Stimulated activated CD4-positive, alpha-beta T cell treated with anti-CD3 and anti-CD28 coated beads, Interleukin-2, amount 100 ng/mL, for 24 hours (primary cell): ENCODE results near the gene SLC8A2.
A peak's percentile ranks its signal among the peaks of the same experiment; 100 is the strongest.
"Not testable (repeated sequence)": the region's sequence is repeated elsewhere in the genome, so short reads cannot be mapped to it uniquely, and the experiment has no call there.

ENCODE experiments used
- DNase-seq, 2 donors: peaks; one replicate each; pipeline ENCODE4 v3.0.0-alpha.2; 2020

SLC8A2 gene

DNA sequence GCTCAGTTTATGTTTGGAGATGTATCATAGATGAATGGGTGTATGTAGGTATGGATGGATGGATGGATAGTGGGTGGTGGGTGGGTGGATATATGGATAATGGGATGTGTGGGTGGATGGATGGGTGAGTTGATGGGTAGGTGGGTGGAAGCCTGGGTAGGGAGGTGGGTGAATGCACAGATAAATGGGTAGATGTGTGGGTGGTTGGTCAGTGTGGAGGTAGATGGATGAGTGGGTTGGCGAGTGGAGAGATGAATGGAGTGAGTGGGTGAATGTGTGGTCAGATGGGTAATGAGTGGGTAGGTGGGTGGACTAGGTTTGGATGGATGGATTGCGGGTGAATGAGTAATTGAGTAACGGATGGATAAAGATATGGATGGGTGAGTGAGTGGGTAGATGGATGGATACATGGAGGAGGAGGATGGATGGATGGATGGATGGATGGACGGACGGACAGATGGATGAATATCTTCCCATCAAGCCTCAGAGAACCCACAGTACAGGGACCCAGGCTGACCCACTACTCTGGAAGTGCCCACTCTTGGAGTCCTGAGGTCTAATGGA, 65.8 kb downstream of the SLC8A2 start:
- DNase-seq = no peak

DNA sequence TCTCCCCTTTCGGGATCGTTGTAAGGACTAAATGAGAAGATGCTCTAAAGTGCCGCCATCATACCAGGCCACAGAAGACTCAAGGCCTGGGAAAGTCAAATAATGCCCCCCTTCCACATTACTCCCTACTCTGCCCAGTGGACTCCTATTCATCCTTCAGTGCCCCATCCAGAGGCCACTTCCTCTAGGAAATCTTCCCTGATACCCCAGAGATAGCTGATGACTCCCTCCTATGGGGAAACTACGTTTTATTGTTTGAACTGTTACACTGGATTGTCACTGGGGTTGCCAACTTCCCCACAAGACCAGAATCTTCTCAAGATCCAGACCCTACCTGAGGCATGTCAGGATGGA, 66.5 kb downstream of the SLC8A2 start:
- DNase-seq = no peak

DNA sequence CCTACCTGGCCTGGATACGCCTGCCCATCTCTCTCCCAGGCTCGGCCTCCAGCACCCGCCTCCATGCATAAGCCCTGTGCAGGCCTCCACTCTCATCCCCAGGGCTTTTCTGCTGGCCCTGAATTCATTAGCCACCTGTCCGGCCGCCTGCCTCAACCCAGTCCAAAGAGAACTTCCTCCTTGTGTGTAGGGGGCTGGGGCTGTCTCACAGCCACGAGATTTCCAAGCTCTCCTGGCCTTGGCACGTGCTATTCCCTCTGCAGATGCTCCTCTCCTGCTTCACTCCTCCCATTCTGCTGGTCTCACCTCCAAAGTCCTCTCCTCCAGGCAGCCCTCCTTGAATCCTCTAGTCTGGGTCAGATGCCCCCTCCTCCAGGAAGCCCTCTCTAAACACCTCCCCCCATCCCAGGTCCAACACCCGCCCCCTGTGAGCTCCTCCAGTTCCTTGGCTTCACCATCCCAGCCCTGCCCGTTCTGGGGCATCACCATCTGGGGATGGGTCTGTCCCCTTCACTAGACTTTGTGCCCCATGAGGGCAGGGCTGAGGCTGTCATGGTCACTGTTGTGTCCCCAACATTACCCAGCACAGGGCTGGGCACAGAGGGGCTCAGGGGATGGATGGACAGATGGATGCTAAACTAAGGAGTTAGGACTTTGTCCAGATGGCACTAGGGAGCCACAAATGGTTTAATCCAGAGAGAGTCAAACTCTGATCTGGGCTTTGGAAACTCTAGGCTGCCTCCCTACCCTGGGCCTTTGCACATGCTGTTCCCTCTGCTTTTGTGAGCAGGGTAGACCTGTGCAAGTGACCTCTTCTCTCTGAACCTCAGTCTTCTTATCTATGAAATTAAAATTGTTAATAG, 67.1 kb downstream of the SLC8A2 start:
- DNase-seq = no peak

DNA sequence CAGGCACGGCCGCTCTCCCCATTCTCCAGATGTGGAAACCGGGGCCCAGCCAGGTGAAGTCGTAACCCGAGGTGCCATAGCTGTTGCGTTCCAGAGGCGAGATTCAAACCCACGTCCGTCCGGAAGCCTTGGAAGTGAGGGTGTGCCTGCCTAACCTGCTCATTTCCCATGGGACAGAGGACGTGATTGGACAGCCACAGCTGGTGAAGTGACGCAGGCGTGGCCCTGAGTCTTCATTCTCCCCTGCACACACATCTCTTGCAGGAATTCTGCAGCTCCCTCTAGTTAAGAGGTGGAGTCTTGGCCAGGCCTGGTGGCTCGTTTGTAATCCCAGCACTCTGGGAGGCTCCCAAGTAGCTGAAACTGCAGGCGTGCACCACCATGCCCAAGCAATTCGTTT, 69.2 kb downstream of the SLC8A2 start:
- DNase-seq = no peak

DNA sequence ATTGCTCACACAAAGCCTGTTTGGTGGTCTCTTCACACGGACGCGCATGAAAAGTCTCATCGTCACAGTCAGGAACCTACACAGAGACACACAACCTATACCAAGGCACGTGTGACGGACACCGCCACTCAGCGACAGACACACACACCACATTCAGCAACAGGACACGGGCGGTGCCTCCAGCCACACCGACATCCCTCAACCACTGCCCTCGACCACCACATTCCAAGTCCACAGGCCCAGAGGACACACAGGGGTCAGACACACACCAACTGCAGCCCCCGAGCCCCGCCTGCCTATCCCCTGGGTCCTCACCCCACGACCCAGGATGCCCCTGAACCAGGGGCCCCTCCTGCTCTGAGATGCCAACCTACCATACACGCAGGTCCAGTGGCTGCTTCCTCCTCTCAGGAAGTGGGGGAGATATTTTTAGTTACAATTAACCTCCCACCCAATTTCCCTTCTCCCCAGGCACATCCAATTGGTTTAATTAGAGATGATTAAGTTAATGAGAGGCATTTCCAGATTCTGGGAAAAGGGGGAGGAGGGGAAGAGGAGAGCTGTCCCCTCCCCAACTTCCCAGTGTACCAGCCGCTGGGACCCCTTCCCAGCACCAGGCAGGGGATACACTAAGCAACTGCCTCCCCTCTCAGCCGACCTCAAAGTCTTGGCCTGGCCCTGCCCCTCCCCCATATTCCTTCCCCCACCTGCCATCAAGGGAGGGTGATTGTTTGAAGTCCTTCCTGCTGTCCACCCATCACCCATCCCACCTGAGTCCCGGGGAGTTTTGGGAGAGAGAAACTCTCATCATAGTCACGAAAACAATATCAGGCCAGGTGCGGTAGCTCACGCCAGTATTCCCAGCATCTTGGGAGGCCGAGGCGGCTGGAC, 72.7 kb downstream of the SLC8A2 start:
- no peak for DNase-seq

DNA sequence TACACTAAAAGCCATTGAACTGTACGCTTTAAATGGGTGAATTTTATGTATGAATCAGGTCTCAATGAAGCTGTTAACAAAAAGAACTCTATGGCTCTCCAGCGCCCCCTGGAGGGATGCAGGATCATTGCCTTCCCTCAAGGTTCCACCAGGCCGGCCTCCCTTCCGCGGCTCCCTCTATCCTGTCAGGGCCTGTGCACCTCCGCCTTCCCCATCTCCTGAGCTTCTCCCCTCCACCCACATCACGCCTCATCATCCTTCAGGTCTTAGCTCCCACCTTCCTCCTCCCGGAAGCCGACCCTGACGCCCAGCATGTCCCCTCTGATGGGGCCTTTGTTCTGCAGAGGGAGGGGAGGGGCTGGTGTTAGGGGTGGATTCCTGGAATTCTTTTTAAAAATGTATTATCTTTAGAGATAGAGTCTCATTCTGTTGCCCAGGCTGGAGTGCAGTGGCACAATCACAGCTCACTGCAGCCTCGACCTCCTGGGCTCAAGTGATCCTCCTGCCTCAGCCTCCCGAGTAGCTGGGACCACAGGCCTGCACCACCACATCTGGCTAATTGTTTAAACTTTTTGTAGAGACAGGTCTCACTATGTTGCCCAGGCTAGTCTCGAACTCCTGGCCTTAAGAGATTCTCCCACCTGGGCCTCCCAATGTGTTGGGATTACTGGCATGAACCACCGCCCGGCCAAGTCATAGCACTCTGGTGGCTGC, 80.0 kb downstream of the SLC8A2 start:
- peak; percentile 89 to 92 for DNase-seq

DNA sequence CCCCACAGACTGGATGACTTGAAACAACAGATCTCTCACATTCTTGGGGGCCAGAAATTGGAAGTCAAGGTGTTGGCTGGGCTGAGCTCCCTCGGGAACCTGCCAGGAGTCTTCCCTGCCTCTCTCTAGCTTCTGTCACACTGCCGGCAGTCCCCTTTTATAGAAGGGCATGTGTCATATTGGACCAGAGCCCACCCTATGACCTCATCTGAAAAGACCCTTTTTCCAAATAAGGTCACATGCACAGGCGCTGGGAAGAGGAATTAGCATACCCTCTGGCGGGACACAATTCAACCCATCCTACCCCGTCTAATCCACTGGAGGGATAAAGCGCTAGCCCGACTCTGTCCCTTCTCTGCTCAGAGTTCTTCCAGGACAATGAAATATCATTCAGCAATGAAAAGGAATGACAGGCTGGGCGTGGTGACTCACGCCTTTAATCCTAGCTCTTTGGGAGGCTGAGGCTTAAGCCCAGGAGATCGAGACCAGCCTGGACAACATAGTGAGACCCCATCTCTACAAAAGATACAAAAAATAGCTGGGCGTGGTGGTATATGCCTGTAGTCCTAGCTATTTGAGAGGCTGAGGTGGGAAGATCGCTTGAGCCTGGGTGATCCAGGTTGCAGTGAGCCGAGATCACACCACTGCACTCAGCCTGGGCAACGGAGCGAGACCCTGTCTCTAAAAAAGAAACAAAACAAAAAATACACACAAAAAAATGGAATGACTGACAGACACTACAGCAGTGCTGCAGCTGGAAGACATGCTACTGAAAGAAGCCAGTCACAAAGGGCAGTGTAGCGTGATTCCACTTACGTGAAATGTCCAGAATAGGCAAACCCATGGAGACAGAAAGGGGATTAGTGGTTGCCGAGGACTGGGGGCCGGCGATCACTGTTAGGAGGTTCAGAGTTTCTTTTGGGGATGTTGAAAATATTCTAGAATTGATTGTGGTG, 80.9 kb downstream of the SLC8A2 start:
- no peak for DNase-seq

DNA sequence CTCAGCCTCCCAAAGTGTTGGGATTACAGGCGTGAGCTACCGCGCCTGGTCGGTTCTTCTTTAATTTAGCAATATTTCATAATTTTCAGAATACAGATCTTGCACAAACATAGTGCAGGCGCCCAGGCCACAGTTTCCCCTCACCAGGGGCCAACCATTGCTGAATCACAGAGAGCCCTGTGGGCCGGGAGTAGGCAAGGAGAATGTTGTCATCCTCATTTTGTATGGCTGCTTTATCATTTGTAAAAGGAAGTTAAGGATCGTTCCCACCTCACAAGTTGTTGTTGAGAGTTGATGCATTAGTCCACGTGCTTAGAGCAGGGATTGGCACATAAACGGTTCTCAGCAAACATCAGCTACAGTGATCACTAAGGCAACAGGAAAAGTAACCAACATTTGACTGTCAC, 82.5 kb downstream of the SLC8A2 start:
- no peak for DNase-seq

DNA sequence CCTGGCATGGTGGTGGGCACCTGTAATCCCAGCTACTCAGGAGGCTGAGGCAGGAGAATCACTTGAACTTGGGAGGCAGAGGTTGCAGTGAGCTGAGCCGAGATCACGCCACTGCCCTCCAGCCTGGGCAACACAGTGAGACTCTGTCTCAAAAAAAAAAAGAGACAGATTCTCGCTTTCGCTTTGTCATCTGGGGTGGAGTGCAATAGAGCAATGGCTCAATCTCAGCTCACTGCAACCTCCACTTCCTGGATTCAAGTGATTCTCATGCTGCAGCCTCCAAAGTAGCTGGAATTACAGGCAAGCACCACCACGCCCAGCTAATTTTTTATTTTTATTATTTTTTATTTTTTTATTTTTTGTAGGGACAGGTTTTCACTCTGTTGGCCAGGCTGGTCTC, 83.0 kb downstream of the SLC8A2 start:
- DNase-seq = not testable (repeated sequence)

DNA sequence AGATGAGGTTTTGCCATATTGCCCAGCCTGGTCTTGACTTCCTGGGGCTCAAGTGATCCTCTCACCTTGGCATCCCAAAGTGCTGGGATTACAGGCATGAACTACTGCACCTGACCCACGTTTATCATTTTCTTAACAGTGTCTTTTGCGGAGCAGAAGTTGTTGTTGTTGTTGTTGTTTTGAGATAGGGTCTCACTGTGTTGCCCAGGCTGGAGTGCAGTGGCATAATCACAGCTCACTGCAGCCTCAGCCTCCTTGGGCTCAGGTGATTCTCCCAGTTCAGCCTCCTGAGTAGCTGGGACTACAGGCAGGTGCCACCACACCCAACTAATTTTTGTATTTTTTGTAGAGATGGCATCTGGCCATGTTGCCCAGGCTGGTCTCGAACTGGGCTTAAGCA, 84.1 kb downstream of the SLC8A2 start:
- not testable (repeated sequence) for DNase-seq

DNA sequence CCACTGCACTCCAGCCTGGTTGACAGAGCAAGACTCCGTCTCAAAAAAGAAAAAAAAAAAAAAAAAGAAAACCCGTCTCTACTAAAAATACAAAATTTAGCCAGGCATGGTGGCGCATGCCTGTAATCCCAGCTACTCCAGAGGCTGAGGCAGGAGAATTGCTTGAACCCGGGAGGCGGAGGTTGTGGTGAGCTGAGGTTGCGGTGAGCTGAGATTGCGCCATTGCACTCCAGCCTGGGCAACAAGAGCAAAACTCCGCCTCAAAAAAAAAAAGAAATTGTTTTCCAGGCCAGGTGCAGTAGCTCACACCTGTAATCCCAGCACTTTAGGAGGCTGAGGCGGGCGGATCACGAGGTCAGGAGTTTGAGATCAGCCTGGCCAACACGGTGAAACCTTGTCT, 85.1 kb downstream of the SLC8A2 start:
- DNase-seq = not testable (repeated sequence)

DNA sequence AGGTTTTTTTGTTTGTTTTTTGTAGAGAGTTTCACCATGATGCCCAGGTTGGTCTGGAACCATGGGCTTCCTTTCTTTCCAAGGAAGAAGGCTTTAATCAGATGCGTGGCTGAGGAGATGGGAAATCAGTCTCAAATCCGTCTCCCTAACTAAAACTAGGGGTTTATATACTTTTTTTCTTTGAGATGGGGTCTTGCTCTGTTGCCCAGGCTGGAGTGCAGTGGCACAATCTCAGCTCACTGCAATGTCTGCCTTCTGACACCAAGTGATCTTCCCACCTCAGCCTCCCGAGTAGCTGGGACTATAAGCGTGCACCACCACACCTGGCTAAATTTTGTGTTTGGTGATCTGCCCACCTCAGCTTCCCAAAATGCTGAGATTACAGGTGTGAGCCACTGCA, 87.2 kb downstream of the SLC8A2 start:
- not testable (repeated sequence) for DNase-seq

DNA sequence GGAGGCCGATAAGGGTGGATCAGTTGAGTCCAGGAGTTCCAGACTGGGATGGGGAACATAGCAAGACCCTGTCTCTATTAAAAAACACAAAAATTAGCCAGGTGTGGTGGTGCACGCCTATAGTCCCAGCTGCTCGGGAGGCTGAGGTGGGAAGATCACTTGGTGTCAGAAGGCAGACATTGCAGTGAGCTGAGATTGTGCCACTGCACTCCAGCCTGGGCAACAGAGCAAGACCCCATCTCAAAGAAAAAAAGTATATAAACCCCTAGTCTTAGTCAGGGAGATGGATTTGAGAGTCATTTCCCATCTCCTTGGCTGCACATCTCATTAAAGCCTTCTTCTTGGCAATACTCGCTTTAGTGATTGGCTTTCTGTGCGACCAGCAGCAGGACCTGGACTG, 87.8 kb downstream of the SLC8A2 start:
- not testable (repeated sequence) for DNase-seq

DNA sequence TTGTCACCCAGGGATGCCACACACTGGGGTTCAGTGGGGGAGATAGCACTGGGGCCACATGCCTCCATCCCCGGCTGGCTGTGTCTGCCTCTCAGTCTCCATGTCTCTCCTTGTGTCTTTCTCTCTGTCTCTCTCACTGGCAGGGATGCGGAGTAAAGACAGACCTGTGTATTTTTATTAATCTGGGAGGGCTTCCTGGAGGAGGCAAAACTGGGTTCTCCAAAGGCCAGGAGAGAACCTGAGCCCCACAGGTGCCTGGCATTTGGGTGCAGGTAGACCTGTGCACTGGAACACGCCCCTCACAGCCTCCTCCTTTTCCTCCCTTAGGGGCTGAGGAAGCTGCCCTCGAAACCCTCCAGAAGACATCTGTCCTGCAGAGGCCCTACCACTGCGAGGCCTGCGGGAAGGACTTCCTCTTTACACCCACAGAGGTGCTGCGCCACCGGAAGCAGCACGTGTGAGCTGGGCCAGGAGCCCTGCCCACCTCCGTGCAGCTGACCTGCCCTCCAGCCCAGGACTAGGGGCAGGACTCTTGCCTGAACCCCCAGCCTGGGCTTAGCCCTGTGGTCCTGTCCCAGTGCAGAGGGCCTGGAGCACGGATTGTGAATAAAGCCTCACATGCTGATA, 89.9 kb downstream of the SLC8A2 start:
- DNase-seq = no peak

DNA sequence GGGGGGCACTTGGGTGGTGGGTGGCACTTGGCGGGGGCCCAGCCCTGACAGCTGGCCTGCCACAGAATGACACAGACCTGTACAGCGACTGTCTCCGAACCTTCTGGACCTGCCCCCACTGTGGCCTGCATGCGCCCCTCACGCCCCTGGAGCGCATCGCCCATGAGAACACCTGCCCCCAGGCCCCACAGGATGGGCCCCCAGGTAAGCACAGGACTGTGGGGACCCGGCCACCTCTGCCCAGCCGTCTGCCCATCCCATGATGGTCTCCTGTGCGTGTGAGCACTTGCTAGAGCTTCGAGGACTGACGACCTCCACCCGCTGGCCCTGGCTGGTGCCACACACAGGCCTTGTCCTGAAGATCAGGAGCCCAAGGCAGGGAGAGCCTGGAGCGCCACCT, 90.6 kb downstream of the SLC8A2 start:
- no peak for DNase-seq

DNA sequence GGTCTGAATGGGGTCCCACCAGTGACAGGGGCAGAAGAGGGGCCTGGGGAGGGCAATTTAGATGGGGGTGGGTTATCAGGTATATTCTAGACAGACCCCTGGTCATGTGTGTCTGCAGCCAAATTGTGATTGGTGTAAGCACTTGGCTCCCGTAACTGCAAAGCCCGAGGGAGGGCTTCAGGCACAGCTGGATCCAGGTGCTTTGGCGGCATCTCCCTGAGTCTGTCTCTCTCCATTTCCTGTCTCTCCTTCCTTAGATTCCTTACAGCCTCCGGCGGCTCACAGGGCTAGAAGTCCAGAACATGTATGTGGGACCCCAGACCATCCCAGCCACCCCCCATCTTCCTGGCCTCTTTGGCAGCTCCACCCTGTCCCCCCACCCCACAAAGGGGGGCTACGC, 91.1 kb downstream of the SLC8A2 start:
- no peak for DNase-seq

DNA sequence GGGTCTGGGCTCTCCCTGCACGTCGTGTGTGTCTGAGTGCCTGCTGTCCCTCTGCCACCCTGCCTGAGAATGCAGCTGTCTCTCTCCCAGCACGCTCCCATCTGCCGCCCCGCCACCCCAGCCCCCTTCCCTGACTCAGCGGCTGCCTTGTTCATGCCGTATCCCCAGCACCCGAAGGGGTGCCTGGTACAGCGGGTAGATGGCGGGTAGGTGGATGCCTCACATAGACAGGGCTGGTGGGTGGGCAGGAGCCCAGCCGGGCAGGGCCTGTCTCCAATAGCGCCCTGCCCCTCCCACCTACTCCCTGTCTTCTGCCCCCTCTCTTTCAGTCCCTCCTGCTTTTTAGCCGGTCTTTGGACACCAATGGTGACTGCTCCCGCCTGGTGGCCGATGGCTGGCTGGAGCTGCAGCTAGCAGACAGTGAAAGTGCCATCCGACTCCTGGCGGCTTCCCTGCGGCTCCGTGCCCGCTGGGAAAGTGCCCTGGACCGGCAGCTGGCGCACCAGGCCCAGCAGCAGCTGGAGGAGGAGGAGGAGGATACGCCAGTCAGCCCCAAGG, 92.2 kb downstream of the SLC8A2 start:
- DNase-seq = no peak

DNA sequence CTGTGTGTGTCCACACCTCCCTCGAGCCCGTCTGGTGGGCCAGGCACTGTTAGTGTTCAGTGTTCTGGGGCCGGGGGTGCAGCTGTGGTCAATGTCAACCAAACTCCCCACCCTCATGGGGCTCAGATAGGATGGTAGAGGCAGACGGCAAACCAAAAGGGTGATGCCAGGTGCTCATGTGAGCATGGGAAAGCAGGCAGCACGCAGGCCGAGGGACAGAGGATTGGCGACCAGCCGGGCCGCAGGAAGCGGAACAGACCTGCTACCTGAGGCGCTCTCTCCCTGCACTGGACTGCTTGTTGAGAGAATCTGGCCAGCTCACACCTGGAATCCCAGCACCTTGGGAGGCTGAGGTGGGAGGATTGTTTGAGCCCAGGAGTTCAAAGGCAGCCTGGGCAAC, 93.4 kb downstream of the SLC8A2 start:
- no peak for DNase-seq
